EH (cell line): ENCODE data around the gene TMEM186.
"Not testable (repeated sequence)": the region's sequence is repeated elsewhere in the genome, so short reads cannot be mapped to it uniquely, and the experiment has no call there.

Source experiments
- DNase-seq: peaks from one replicate; pipeline ENCODE4 v3.0.0-alpha.2; 2015; ENCODE audit warnings: low read depth

The TMEM186 gene

DNA sequence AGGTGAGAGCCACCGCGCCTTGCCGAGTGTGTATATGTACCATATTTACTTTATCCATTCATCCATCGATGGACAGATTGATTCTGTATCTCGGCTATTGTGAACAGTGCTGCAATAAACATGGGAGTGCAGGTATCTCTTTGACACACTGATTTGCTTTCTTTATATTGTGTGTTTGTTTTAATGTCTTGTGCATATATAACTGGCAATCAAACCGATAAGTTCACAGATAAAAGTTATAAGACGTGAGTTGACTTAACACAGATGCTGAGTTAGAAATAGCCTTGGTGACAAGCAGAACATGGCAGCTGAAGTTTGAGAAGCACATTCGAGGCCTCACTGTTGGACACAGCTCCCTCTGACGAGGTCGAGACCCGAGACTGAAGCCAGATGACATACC, 23.2 kb downstream of the TMEM186 start:
- DNase-seq: no peak

GRCh38 chr16:8773537-8773936, 23.9 kb downstream of the TMEM186 start:
- DNase-seq: no peak

DNA sequence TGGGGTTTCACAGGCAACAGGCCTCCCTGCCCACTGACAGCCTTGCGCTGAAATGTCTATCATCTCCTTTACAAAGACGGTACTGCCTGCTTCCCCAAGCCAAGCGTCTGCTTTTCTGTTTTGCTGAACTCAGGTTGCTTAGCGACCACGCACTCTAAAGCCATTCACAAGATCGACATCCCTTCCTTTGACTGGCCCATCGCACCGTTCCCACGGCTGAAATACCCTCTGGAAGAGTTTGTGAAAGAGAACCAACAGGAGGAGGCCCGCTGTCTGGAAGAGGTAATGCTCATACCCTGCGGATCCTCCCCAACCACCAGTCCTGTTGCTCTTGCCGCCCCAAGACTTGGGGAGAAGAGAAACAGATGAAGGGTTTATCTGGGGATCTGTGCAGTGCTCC, 28.7 kb downstream of the TMEM186 start:
- DNase-seq: no peak

DNA sequence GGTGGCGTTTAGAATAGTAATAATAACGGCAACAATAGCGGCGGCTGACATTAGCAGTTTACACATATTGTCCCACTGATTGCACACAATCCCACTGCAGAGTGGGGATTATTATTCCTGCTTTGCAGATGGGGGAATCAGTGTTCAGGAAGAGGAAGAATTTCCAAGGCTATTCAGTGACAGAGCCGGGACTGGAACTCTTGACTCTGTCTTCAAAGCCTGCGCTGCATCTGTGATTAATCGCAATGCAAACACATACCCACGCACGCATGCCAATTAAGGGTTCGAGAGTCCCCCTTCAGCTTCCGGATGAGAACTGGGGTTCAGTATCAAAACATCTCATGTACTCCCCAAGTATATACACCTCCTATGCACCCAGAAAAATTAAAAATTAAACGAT, 29.2 kb downstream of the TMEM186 start:
- DNase-seq: no peak

DNA sequence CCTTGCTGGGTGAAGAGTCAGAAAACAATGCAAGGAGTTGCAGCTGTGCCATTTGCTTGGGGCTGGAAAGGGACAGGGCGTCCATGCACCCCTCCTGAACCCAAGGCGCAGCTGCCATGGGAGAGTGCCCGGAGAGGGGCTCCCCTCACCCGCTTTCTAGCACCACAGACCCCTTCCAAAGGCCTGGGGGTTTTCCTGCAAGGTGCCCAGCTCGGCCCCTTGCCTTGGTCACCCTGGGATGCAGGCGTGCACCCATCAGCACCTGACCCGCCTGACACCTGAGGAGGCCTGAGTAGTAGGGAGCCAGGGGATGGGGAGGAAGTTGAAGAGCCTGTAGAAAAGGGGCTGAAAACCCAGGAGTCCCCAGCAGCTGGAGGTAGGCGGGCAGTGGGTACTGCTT, 30.3 kb downstream of the TMEM186 start:
- no peak for DNase-seq

- DNase-seq: no peak
Measured at GRCh38 chr16:8764525-8765250, 32.8 kb downstream of the TMEM186 start.

DNA sequence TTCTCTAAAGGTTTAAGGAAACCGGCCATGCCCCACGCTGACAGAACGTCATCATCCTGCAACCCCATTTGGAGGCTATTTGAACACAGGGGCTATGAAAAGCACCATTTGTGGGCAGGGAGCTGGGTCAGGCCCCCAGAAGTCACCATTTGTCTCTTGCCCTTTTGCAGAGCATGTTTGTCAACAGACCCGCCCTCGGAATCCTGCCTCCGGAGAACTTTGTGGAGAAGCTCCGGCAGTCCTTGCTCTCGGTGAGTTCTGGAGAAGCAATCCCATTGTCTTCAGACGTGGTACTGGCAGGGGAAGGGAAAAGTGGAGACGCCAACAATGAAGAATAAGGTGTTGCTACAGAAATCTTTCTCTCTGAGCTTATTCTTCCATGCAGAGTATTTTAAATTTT, 33.5 kb downstream of the TMEM186 start:
- DNase-seq: no peak

DNA sequence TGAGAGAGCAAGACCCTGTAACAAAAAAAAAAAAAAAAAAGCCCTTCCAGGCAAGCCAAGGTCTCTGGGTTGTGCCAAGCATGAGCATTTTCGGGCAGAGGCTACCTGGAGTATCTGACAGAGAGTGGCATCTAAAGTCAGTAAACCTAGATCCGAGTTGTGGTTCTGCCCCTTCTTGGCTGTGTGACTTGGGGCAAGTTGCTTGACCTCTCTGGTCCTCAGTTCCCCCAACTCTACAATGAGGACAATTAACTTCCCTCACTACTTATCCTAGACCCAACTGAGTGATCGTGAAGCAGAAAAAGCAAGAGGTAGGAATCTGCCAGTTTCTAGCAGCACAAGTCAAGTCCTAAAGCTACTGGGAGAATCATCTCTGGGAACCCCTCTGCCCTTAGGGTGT, 34.4 kb downstream of the TMEM186 start:
- DNase-seq: no peak

- DNase-seq: no peak
Measured at GRCh38 chr16:8762254-8762653, 35.2 kb downstream of the TMEM186 start.

DNA sequence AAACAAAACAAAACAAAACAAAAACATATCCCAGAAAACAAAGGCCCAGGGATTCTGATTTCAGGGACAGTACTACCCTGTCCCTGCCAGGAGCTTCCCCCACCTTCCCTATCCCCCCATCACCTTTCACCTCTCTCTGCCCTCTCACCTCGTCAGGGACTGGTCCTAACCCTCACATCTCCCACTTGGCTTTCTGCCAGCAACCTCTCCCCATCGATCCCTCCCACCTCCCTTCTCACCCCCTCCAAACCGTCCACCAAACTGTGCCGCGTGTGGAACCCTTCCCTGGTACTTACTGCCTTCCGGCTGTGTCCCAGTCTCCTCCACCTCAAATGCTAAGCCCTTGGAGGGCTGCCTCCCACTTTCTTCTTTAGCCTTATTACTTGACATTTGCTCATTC, 36.4 kb downstream of the TMEM186 start:
- no peak for DNase-seq

DNA sequence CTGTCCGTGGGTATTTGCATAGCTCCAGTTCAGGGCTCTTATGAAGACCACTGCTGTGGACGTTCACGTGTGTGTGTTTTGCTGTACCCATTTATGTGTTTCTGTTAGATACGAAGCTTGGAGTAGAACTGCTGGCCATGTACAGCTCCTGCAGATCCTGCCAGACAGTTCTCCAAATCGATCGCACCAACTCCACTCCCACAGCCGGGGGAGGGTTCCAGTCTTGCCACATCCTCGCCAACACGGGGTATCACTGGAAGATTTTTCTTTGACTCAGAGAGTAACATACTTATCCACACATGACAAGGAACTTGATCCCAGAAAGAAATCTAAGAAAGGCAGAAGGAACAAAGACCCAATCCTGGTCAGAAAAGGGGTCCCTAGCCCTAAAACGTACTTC, 37.4 kb downstream of the TMEM186 start:
- no peak for DNase-seq

DNA sequence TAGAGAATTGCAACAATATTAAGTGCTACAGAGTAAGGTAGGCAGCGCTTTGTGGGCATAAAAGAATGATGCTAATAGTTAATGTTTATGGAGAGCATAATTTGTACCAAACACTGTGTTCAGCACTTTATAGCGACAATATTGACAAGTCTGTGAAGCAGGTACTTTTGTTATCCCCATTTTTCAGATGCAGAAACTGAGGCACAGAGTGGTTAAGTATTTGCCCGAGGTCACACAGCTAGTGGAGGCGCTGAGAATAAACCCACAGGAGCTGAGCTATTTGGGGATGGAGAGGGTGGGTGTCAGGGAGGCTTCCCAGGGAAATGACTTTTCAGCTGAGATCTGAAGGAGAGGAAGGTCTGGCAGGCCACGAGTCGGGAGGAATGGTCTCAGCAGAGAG, 39.4 kb downstream of the TMEM186 start:
- DNase-seq: no peak

DNA sequence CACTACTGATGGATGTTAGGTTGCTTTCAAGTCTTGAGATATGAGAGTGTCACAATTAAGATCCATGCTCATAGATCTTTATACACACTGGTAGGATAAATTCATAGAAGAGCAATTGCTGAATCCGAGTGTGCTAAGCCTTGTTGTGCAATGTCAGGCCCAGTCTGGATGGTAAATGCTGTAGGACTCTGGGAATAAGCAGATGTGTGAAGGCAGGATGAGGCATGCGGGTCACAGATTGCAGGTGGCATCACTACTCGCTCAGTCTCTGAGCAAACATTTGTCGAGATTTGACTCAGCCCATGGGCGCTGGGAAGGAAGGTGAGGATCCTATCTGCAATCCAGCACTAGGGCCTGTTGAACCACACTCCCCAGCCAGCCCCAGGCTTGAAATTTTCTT, 40.7 kb downstream of the TMEM186 start:
- DNase-seq: no peak

GRCh38 chr16:8753416-8754054, 43.9 kb downstream of the TMEM186 start:
- DNase-seq: no peak

DNA sequence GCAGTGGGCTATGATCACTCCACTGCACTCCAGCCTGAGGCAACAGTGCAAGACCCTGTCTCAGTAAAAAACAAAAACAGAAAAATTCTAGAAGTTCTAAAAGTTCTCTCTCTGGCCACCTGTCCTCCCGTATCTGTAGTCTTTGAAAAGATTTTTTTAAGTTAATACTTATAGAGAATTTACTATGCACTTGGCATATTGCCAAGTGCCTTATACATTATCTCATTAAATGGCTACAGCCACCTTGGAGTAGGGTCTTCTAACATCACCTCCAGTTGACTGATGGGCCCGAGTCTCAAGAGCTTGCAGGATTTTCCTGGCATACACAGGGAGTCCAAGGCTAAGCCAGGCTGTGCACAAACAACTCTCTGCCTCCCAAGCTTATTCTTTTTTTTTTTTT, 44.7 kb downstream of the TMEM186 start:
- no peak for DNase-seq

DNA sequence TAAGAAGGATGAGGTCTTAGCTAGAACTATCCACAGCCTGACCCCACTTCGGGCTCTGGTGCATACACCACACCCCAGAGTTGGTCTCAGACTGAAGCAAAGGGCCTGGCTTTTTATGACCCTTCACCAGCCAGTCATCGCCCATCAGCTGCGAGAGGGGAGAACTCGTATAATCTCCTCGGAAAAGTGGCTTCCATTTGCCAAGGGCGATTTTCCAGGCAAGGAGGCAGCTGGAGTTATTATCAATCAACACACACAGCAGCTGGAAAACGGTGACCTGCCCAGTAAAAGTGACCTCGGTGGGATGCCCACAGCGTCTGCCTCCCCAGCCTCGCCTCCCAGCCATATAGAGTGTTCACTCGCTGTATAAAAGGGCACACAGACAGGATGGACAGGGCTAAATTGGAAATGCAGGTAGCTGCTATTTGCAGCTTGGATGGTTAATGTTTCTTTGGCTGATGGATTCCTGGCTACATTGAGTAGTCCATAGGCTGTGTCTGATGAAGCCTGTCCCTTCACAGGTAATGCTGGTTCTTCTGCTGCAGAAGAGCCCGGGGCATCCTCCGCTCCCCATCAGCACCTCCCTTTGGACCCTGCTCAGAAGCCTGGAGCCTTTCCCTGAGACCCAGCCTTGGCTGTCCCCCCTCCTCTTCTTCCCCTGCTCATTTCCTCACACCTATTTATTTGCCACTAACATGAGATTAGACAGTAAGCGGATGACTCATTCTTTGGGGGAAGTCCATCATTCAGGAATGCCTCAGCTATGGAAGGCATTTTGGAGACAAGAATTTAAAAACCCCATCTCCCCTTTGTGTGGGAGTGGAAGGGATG, 45.7 kb downstream of the TMEM186 start:
- DNase-seq: peak; percentile 85

DNA sequence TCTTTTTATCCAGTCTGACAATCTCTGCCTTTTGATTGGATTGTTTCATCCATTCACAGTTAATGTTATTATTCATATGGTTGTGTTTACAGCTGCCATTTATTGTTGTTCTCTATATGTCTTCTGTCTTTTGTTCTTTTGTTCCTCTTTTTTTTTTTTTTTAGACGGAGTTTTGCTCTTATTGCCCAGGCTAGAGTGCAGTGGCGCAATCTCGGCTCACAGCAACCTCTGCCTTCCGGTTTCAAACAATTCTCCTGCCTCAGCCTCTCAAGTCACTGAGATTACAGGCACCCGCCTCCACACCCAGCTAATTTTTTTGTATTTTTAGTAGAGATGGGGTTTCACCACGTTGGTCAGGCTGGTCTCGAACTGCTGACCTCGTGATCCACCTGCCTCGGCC, 48.5 kb downstream of the TMEM186 start:
- not testable (repeated sequence) for DNase-seq
